GM13976 (cell line): ENCODE data around the gene CHSY1.

ENCODE experiments used
- DNase-seq: peaks from one replicate; pipeline ENCODE4 v3.0.0; 2012; ENCODE audit warnings: low spot score
- CTCF ChIP-seq: IDR thresholded peaks from 2 replicates; pipeline ENCODE4 v1.5.1; 2012; ENCODE audit warnings: borderline replicate concordance, mild to moderate bottlenecking; ENCODE audit not compliant: insufficient read depth; ENCODE audit errors: extremely low read depth, missing control alignments, control extremely low read depth
- in situ Hi-C: fragments of 300-500 bp; cut with MboI; formaldehyde crosslinking; loops from one replicate; pipeline ENCODE4 v1.12.0; 2022; ENCODE audit warnings: low sequenced_read_pairs, mixed read lengths, inconsistent platforms; ENCODE audit not compliant: unreplicated experiment

Gene CHSY1

DNA sequence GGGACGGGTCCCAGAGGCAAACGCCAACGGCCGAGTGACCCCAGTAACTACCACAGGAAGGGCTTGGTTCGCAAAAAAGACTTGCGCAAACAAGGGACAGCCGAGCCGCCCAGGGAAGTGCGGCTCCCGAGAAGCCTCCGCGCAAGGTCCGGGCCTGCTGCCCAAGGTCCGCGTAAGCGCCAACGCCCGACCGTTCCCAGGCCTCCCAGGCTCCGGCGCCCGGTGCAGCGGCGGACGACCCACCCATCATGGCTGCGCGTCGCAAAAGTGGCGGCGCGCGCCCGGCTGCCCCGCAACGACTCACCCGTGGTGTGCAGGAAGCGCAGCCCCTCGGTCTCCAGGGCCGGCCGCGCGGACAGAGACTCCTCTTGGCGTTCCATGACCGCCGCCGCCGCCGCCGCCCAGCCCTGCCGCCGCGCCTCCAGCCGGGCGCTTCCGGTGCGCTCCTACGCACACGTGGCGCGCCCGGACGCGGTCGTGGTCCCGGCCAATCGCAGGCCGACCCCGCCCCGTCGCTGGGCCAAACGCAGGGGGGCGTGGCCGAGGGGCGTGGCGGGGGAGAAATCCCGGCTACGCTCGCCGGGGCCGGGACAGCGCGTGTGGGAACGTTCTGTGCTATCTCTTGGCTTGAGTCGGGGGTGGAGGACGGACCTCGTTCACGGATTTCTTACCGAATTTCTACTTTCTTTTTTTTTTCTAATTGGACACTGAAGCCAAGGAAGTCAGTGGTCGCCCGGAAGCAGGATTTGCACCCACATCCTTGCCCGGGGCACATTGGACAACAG, 25.4 kb upstream of the CHSY1 start, which contains the start of gene SELENOS:
Gene SELENOS, minus strand, starts transcription at position 448 of the 785 bp plus-strand sequence. Its CDS starts 68 bp downstream, at position 380.
- in situ Hi-C loops: no loop called here
- DNase-seq: peak; percentile 94
- TF ChIP-seq CTCF: no peak

DNA sequence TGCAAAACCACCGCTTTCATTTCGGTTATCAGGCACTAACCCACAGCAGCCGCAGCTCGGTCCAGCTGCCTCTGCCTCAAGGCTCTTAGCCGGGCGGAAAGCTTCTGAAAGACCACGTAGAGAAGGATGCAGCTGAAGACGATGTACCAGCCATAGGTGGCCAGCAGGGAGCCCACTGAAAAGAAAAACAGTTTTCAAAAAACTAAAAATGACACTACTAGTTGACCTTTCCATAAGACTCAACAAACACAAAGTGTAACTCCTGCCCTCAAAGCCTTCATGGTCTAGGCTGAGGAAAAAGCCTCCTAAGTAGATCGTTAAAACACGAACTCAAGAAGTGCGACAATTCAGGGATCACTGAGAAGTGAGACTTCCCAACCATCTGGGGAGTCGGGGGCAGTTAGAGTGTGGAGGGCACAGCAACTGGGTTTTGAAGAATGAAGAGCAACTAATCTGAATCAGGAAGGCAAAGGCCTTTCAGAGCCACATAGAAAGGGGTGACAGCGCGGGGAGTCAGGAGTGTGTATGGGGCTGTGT, 24.7 kb upstream of the CHSY1 start:
- TF ChIP-seq CTCF: no peak
- in situ Hi-C loops: no loop called here
- DNase-seq: no peak

GRCh38 chr15:101275018-101275417, 23.2 kb upstream of the CHSY1 start:
- DNase-seq: peak; percentile 50
- no peak for TF ChIP-seq CTCF
- in situ Hi-C loops: no loop called here

DNA sequence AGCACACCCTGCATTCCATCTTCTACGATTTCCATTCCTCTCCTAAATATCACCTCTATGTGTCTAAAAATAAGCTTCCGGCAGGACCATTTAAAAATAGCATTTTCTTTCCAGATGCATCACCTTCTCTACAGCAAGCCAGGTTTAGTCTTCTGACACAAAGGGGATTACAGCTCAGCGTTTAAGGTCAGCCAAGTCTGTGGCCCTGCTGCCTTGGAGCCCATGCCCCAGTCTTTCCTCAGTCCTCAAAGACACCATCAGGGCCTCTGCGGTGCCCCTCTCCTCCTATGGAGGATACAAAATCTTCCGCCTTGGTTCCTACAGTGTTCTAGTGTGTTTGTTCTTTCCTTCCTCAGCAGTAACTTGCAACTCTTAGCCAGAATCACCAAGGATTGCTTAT, 21.7 kb upstream of the CHSY1 start:
- in situ Hi-C loops: loop anchor here (25.0 kb wide), 1 partner anchor 636 kb away; no protein-coding TSS in a partner anchor
- no peak for TF ChIP-seq CTCF
- DNase-seq: no peak

GRCh38 chr15:101272584-101272983, 20.7 kb upstream of the CHSY1 start:
- no peak for DNase-seq
- in situ Hi-C loops: loop anchor here (25.0 kb wide), 1 partner anchor 635 kb away; no protein-coding TSS in a partner anchor
- no peak for TF ChIP-seq CTCF

- in situ Hi-C loops: loop anchor here (10.0 to 25.0 kb wide), 2 partner anchors 255 to 632 kb away; no protein-coding TSS in a partner anchor
- no peak for DNase-seq
- TF ChIP-seq CTCF: peak; percentile 18
Measured at GRCh38 chr15:101269479-101270223, 17.8 kb upstream of the CHSY1 start.
